ENCODE measurements around the gene OGFOD3.

GRCh38 chr17:82357394-82357793 lies 61.0 kb downstream of the OGFOD3 start:
- TF ChIP-seq POLR2A (IDR thresholded peaks at IDR 0.05; ENCODE audit: low read depth, low read length) = no peak
- no peak for TF ChIP-seq TAF1 (IDR thresholded peaks at IDR 0.05; ENCODE audit: low read depth, low read length)
- no peak for TF ChIP-seq POLR2AphosphoS5 (IDR thresholded peaks at IDR 0.05; ENCODE audit: low read depth, low read length)
- no peak for TF ChIP-seq SPI1 (IDR thresholded peaks at IDR 0.05; ENCODE audit: low read depth, low read length)
- TF ChIP-seq POU2F2 (IDR thresholded peaks at IDR 0.05; ENCODE audit: low read depth, low read length) = no peak

Measured in GM12891 (cell line).